ENCODE measurements around the gene THADA. TPM values are rescaled to one million over a fixed set of nuclear protein-coding genes. Genes with fewer than 3 reads are reported as not detected.

THADA gene
- total and polyA plus RNA-seq, 10 donors, result 14.2 to 51.3 (median 40.0) TPM

- H3K36me3 ChIP-seq, result peaks cover 0 to 19% (median 0%) of the 10 kb centered on the region in 6 donors
- WGBS, 5 donors, result 69 to 80% (median 78%) methylated on average over 5 of the region's 5 CpGs
- no peaks in the 10 kb centered on the region for H3K27me3 ChIP-seq (replicated peaks in 1 of 7)
- intact Hi-C loops (cut with DNase I; ENCODE audit: low total_unique reads), result no loop called here
- H3K4me3 ChIP-seq, result no peak overlapping the region
- H3K27ac ChIP-seq, result peak overlapping the region in 4 of 8 donors; percentile 9 to 71 (median 52)
- TF ChIP-seq POLR2A (IDR thresholded peaks at IDR 0.05), result no peak
- TF ChIP-seq CTCF (IDR thresholded peaks at IDR 0.05 in 8 of 11, conservative IDR thresholded peaks at IDR 0.05 in 3 of 11), result no peak
- TF ChIP-seq POLR2AphosphoS5 (IDR thresholded peaks at IDR 0.05), result no peak
- DNase-seq, result no peak
- H3K9me3 ChIP-seq, result no peaks in the 10 kb centered on the region
- peaks cover 11 to 52% (median 26%) of the 10 kb centered on the region in 6 donors for H3K4me1 ChIP-seq
These were observed 79.9 kb downstream of the THADA start for GRCh38 chr2:43515807-43516497.

- H3K27me3 ChIP-seq (replicated peaks in 1 of 7), result no peaks in the 10 kb centered on the region
- peaks cover 0 to 24% (median 0%) of the 10 kb centered on the region in 6 donors for H3K36me3 ChIP-seq
- H3K4me3 ChIP-seq, result no peak overlapping the region
- WGBS, 5 donors, result 95 to 99% (median 99%) methylated on average over 3 of the region's 3 CpGs
- intact Hi-C loops (cut with DNase I; ENCODE audit: low total_unique reads), result no loop called here
- H3K27ac ChIP-seq, result no peak overlapping the region
- no peak for TF ChIP-seq POLR2AphosphoS5 (IDR thresholded peaks at IDR 0.05)
- no peak for TF ChIP-seq POLR2A (IDR thresholded peaks at IDR 0.05)
- no peak for TF ChIP-seq CTCF (IDR thresholded peaks at IDR 0.05 in 8 of 11, conservative IDR thresholded peaks at IDR 0.05 in 3 of 11)
- H3K4me1 ChIP-seq, result peaks cover 11 to 50% (median 26%) of the 10 kb centered on the region in 6 donors
- DNase-seq, result no peak
- H3K9me3 ChIP-seq, result no peaks in the 10 kb centered on the region
These were observed 80.6 kb downstream of the THADA start for GRCh38 chr2:43515248-43515647.

- Histone ChIP-seq H3K9me3 (no peaks in the 10 kb centered on the region), H3K27me3 (replicated peaks in 1 of 7) (no peaks in the 10 kb centered on the region), H3K4me1 (peaks cover 6 to 35% (median 19%) of the 10 kb centered on the region in 6 donors), H3K27ac (no peak overlapping the region), H3K36me3 (peaks cover 0 to 24% (median 0%) of the 10 kb centered on the region in 6 donors), H3K4me3 (no peak overlapping the region)
- WGBS, 5 donors, result 88 to 97% (median 94%) methylated on average over 3 of the region's 3 CpGs
- TF ChIP-seq POLR2A (IDR thresholded peaks at IDR 0.05) (no peak), CTCF (IDR thresholded peaks at IDR 0.05 in 8 of 11, conservative IDR thresholded peaks at IDR 0.05 in 3 of 11) (no peak), POLR2AphosphoS5 (IDR thresholded peaks at IDR 0.05) (no peak)
- intact Hi-C loops (cut with DNase I; ENCODE audit: low total_unique reads), result no loop called here
- no peak for DNase-seq
These were observed 82.0 kb downstream of the THADA start for GRCh38 chr2:43513796-43514195.

GRCh38 chr2:43513216-43513615 lies 82.6 kb downstream of the THADA start:
- Histone ChIP-seq H3K4me3 (no peak overlapping the region), H3K4me1 (peaks cover 6 to 29% (median 17%) of the 10 kb centered on the region in 6 donors), H3K9me3 (no peaks in the 10 kb centered on the region), H3K27ac (no peak overlapping the region), H3K27me3 (replicated peaks in 1 of 7) (no peaks in the 10 kb centered on the region), H3K36me3 (peaks cover 0 to 28% (median 4%) of the 10 kb centered on the region in 6 donors)
- TF ChIP-seq CTCF (IDR thresholded peaks at IDR 0.05 in 8 of 11, conservative IDR thresholded peaks at IDR 0.05 in 3 of 11) (no peak), POLR2A (IDR thresholded peaks at IDR 0.05) (no peak), POLR2AphosphoS5 (IDR thresholded peaks at IDR 0.05) (no peak)
- intact Hi-C loops (cut with DNase I; ENCODE audit: low total_unique reads), result no loop called here
- DNase-seq, result no peak
